HEK293 (cell line): ENCODE data around the gene HDAC11.

Experiments used
- CTCF ChIA-PET: fragments of 350-600 bp; formaldehyde crosslinking; extraction: SDS; loops from one replicate; lab custom pipeline; 2021; ENCODE audit warnings: antibody characterized with exemption; lab: Yijun Ruan, JAX
- POLR2A ChIA-PET: fragments of 300-600 bp; formaldehyde crosslinking; extraction: SDS; loops from one replicate; lab custom pipeline; 2020; ENCODE audit warnings: antibody characterized with exemption, inconsistent platforms; lab: Yijun Ruan, JAX
- H3K27ac ChIP-seq: fragments of 200-500 bp; sonication (Bioruptor generic); 2 replicates; pipeline ENCODE4 v1.5.1; 2014; ENCODE audit warnings: low read depth, low read length, control low read depth, inconsistent platforms; ENCODE audit errors: extremely low read depth
- H3K36me3 ChIP-seq, 2 experiments: fragments of 200-500 bp in 1 of 2; sonication (Bioruptor generic) in 1 of 2; 1 replicate in 1 of 2; 2 replicates in 1 of 2; pipeline ENCODE4 v1.5.1; 2014 to 2017; ENCODE audit warnings: inconsistent platforms in 2 of 2, low read length in 2 of 2; ENCODE audit not compliant: control insufficient read depth in 2 of 2, insufficient read depth in 1 of 2
- H3K4me1 ChIP-seq: fragments of 200-500 bp; sonication (Bioruptor generic); 2 replicates; pipeline ENCODE4 v1.5.1; 2014; ENCODE audit warnings: mild to moderate bottlenecking, low read length, inconsistent platforms; ENCODE audit not compliant: control insufficient read depth, insufficient read depth
- H3K4me3 ChIP-seq: 2 replicates; pipeline ENCODE4 v1.5.1; 2011; ENCODE audit warnings: low read depth, mild to moderate bottlenecking, control low read depth, low read length, moderate library complexity
- H3K9me3 ChIP-seq: fragments of 200-500 bp; sonication (Bioruptor generic); 2 replicates; pipeline ENCODE4 v1.5.1; 2014; ENCODE audit warnings: low read depth, low read length, inconsistent platforms; ENCODE audit not compliant: control insufficient read depth, insufficient read depth
- HOXC10 ChIP-seq: sonication (generic); formaldehyde crosslinking; IDR thresholded peaks from 2 replicates; pipeline ENCODE4 v1.8.1; 2023; ENCODE audit warnings: mild to moderate bottlenecking, missing genetic modification reagents
- KLF8 ChIP-seq: fragments of 450-650 bp; formaldehyde crosslinking; IDR thresholded peaks from 2 replicates; pipeline ENCODE4 v1.5.1; 2016; ENCODE audit warnings: missing biosample characterization, missing genetic modification characterization
- ZFP37 ChIP-seq: fragments of 450-650 bp; formaldehyde crosslinking; IDR thresholded peaks from 2 replicates; pipeline ENCODE4 v1.5.1; 2016; ENCODE audit warnings: missing biosample characterization, missing genetic modification characterization
- ZNF16 ChIP-seq: fragments of 450-650 bp; formaldehyde crosslinking; IDR thresholded peaks from 2 replicates; pipeline ENCODE4 v1.5.1; 2016; ENCODE audit warnings: low read depth, missing biosample characterization, missing genetic modification characterization
- ZNF202 ChIP-seq: fragments of 450-650 bp; formaldehyde crosslinking; IDR thresholded peaks from 2 replicates; pipeline ENCODE4 v1.5.1; 2016; ENCODE audit warnings: missing biosample characterization, missing genetic modification characterization, borderline replicate concordance
- ZNF248 ChIP-seq: fragments of 450-650 bp; formaldehyde crosslinking; IDR thresholded peaks from 2 replicates; pipeline ENCODE4 v1.5.1; 2017; ENCODE audit warnings: missing biosample characterization, missing genetic modification characterization
- ZNF404 ChIP-seq: fragments of 450-650 bp; formaldehyde crosslinking; IDR thresholded peaks from 2 replicates; pipeline ENCODE4 v1.5.1; 2017; ENCODE audit warnings: missing biosample characterization, missing genetic modification characterization
- ZNF654 ChIP-seq: fragments of 450-650 bp; formaldehyde crosslinking; IDR thresholded peaks from 2 replicates; pipeline ENCODE4 v1.5.1; 2016; ENCODE audit warnings: low read depth, missing biosample characterization, missing genetic modification characterization
- ZSCAN16 ChIP-seq: fragments of 450-650 bp; formaldehyde crosslinking; IDR thresholded peaks from 2 replicates; pipeline ENCODE4 v1.5.1; 2016; ENCODE audit warnings: missing biosample characterization, missing genetic modification characterization
- ZSCAN30 ChIP-seq: fragments of 450-650 bp; IDR thresholded peaks from 2 replicates; pipeline ENCODE4 v1.5.1; 2018; ENCODE audit warnings: missing biosample characterization, mild to moderate bottlenecking, missing genetic modification characterization, moderate library complexity
- TF ChIP-seq, protein P1 (sequence below): fragments of 450-650 bp; IDR thresholded peaks from 2 replicates; pipeline ENCODE4 v1.5.1; 2018; ENCODE audit warnings: missing biosample characterization, missing genetic modification characterization
- TF ChIP-seq, protein P2 (sequence below): fragments of 450-650 bp; formaldehyde crosslinking; IDR thresholded peaks from 2 replicates; pipeline ENCODE4 v1.5.1; 2017; ENCODE audit warnings: missing biosample characterization, mild to moderate bottlenecking, missing genetic modification characterization, moderate library complexity
- TF ChIP-seq, protein P3 (sequence below): fragments of 450-650 bp; formaldehyde crosslinking; IDR thresholded peaks from 2 replicates; pipeline ENCODE4 v1.5.1; 2016; ENCODE audit warnings: missing biosample characterization, missing genetic modification characterization
- TF ChIP-seq, protein P4 (sequence below): fragments of 450-650 bp; formaldehyde crosslinking; IDR thresholded peaks from 2 replicates; pipeline ENCODE4 v1.5.1; 2016; ENCODE audit warnings: missing biosample characterization, missing genetic modification characterization

Gene HDAC11

DNA sequence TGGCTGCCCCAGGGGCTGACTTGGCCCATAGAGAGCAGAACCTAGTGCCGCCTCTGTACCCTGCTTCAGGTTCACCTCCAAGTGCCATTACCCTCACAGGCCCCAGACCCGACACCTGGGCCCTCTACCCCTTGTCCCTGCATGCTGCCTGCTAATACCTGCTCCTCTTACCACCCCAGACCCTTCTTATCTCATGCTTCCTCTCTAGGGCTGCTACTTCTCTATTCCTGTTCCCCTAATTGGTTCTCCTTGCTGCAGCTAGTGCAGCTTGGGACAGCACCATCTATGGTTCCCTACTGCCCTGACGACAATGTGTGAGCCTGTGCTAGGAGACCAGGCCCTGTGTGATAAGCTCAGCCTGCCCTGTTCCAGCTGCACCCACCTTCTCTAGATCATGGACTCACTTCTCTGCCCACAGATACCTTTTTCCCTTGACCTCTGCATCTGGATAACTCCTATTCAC lies 15.3 kb downstream of the HDAC11 start:
- Histone ChIP-seq H3K9me3 (no peaks in the 10 kb centered on the region), H3K36me3 (peaks cover 0 to 5% of the 10 kb centered on the region in 2 experiments; a peak in 1 of 3 replicates)
- TF ChIP-seq, protein P1, sequence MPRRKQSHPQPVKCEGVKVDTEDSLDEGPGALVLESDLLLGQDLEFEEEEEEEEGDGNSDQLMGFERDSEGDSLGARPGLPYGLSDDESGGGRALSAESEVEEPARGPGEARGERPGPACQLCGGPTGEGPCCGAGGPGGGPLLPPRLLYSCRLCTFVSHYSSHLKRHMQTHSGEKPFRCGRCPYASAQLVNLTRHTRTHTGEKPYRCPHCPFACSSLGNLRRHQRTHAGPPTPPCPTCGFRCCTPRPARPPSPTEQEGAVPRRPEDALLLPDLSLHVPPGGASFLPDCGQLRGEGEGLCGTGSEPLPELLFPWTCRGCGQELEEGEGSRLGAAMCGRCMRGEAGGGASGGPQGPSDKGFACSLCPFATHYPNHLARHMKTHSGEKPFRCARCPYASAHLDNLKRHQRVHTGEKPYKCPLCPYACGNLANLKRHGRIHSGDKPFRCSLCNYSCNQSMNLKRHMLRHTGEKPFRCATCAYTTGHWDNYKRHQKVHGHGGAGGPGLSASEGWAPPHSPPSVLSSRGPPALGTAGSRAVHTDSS, result no peak
- TF ChIP-seq HOXC10 (CRISPR knock-in tag) (no peak), ZNF16 (tag by site-specific recombination) (peak; percentile 64; the same call in 1 of the 2 replicates)
- TF ChIP-seq, all 188 proteins: peak for 1
- POLR2A ChIA-PET, result no interaction called here
- CTCF ChIA-PET, result interaction anchor here (0.7 to 3.2 kb wide), 20 partner anchors 8 to 404 kb away, joined by 3 to 219 read pairs (median 5); partner anchors contain the start of gene WNT7A
- Histone ChIP-seq H3K27ac (no peak overlapping the region), H3K4me3 (no peak overlapping the region), H3K4me1 (no peaks in the 10 kb centered on the region)

DNA sequence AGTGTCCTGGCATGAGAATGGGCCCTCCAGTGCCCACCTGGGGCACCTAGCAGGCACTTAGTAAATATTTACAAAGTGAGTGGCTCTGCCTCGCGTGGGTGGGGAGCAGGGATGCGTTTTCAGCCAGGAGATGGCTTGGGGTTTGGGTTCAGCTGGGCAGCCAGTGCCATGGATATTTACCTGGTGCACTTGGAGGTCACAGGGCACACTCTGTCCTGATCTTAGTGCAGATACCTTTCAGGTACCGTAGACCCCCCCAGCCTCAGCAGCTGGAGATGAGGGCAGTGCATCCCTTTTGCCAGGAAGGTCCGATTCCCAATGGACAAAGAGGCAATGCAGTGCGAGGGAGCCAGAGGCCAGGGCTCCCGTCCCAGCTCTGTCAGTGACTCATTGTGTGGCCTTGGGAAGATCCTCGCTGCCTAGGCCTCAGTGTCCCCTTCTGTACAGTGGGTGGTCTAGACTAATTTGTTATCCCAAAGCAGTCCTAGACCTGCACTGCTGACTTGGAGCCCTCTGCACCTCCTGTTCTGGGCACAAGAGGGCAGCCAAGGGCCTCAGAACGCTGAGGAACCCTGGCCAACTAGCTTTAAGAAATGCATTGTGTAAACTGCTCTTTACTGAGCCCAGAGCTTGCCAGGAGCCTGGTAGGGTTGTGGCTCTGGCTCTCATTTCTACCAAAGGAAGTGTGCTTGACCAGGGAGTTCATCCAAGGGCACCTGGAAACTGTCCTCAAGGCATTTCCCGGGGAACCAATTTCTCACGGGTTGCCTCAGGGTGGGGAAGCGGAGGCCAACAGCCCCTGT lies 16.0 kb downstream of the HDAC11 start:
- H3K27ac ChIP-seq, result no peak overlapping the region
- TF ChIP-seq ZNF404 (tag by site-specific recombination) (no peak), ZNF202 (no peak), ZSCAN30 (tag by site-specific recombination) (0 out of 2 replicates have a peak, but pooled peaks have one; percentile 31), KLF8 (tag by site-specific recombination) (no peak), ZNF248 (tag by site-specific recombination) (no peak), ZFP37 (tag by site-specific recombination) (no peak), ZNF654 (peak; percentile 85), ZSCAN16 (tag by site-specific recombination) (no peak)
- TF ChIP-seq, protein P2, sequence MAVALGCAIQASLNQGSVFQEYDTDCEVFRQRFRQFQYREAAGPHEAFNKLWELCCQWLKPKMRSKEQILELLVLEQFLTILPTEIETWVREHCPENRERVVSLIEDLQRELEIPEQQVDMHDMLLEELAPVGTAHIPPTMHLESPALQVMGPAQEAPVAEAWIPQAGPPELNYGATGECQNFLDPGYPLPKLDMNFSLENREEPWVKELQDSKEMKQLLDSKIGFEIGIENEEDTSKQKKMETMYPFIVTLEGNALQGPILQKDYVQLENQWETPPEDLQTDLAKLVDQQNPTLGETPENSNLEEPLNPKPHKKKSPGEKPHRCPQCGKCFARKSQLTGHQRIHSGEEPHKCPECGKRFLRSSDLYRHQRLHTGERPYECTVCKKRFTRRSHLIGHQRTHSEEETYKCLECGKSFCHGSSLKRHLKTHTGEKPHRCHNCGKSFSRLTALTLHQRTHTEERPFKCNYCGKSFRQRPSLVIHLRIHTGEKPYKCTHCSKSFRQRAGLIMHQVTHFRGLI, result 0 out of 2 replicates have a peak, but pooled peaks have one; percentile 12
- TF ChIP-seq, protein P3, sequence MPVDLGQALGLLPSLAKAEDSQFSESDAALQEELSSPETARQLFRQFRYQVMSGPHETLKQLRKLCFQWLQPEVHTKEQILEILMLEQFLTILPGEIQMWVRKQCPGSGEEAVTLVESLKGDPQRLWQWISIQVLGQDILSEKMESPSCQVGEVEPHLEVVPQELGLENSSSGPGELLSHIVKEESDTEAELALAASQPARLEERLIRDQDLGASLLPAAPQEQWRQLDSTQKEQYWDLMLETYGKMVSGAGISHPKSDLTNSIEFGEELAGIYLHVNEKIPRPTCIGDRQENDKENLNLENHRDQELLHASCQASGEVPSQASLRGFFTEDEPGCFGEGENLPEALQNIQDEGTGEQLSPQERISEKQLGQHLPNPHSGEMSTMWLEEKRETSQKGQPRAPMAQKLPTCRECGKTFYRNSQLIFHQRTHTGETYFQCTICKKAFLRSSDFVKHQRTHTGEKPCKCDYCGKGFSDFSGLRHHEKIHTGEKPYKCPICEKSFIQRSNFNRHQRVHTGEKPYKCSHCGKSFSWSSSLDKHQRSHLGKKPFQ (tag by site-specific recombination), result no peak
- TF ChIP-seq, protein P4, sequence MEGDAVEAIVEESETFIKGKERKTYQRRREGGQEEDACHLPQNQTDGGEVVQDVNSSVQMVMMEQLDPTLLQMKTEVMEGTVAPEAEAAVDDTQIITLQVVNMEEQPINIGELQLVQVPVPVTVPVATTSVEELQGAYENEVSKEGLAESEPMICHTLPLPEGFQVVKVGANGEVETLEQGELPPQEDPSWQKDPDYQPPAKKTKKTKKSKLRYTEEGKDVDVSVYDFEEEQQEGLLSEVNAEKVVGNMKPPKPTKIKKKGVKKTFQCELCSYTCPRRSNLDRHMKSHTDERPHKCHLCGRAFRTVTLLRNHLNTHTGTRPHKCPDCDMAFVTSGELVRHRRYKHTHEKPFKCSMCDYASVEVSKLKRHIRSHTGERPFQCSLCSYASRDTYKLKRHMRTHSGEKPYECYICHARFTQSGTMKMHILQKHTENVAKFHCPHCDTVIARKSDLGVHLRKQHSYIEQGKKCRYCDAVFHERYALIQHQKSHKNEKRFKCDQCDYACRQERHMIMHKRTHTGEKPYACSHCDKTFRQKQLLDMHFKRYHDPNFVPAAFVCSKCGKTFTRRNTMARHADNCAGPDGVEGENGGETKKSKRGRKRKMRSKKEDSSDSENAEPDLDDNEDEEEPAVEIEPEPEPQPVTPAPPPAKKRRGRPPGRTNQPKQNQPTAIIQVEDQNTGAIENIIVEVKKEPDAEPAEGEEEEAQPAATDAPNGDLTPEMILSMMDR (tag by site-specific recombination), result peak; percentile 83
- TF ChIP-seq, all 188 proteins: peak for 4
- POLR2A ChIA-PET, result interaction anchor here (0.6 to 1.1 kb wide), 4 partner anchors 122 to 190 kb away, joined by 3 to 14 read pairs (median 3); no protein-coding TSS in a partner anchor
- no peaks in the 10 kb centered on the region for H3K4me1 ChIP-seq
- CTCF ChIA-PET, result interaction anchor here (0.6 to 3.2 kb wide), 29 partner anchors 9 to 787 kb away, joined by 3 to 219 read pairs (median 4); partner anchors contain the start of gene WNT7A
- no peaks in the 10 kb centered on the region for H3K9me3 ChIP-seq
- no peak overlapping the region for H3K4me3 ChIP-seq
- peaks cover 0 to 5% of the 10 kb centered on the region in 2 experiments; a peak in 1 of 3 replicates for H3K36me3 ChIP-seq
